GM18867 (cell line): ENCODE results near the gene SPPL3.

ENCODE experiments used
- ATAC-seq: cut with Tn5 transposase; IDR thresholded peaks from one replicate; pipeline ENCODE4 v1.9.1; 2021; ENCODE audit warnings: mild to moderate bottlenecking, moderate library complexity; ENCODE audit not compliant: unreplicated experiment

SPPL3 gene

GRCh38 chr12:120790114-120790513, 114.0 kb downstream of the SPPL3 start:
- no peak for ATAC-seq

GRCh38 chr12:120787889-120788288, 116.3 kb downstream of the SPPL3 start:
- no peak for ATAC-seq

- ATAC-seq = no peak
Measured at GRCh38 chr12:120784804-120785203, 119.4 kb downstream of the SPPL3 start.

DNA sequence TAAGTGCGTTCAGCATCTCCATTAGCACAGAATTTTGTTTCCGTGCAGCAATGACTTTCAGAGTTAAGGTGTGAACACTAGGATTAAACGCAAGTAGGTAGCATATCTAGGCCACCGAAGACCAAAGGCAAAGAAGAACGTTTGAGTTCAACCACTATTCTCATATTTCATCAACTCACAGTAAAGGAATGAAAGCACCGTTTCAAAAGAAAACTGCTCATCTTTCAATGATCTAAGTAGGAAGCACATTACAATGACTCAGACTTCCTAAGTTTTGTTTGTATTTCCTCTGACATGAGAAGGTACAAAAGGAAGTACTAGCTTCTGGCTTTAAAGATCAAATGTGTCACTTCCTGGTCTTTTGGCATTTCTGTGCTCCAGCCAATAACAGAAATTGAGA, 121.0 kb downstream of the SPPL3 start:
- ATAC-seq = no peak

DNA sequence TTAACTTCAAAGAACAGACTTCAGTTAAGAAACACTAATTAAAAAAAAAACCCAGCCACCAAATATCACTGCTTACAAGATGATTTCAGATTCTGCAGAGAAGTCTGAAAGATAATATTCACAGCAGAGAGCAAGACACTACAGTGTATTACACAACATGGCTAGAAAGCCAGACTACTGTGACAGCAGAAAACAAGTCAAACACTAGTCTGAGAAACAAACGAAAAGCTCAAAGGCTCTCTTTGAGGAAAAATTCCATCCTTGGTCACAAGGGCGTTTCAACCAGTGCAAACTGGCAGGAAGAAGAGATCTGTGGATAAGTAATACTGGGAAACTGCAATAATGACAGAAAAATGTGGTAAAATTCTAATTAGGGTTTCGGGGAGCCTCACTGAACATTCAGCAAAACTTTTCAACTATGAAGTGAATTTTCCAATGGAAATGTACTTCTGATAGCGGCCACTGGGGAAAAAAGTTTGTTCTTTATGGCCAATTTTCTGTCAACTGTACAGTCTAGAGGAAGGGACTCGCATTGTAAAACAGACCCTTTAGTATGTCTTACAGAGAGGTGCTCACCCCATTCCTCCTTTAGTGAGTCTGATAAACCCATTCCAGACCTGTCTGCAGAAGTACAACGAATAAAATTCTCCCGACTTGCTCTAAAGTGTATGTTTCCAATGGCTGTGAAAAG, 128.2 kb downstream of the SPPL3 start:
- no peak for ATAC-seq

DNA sequence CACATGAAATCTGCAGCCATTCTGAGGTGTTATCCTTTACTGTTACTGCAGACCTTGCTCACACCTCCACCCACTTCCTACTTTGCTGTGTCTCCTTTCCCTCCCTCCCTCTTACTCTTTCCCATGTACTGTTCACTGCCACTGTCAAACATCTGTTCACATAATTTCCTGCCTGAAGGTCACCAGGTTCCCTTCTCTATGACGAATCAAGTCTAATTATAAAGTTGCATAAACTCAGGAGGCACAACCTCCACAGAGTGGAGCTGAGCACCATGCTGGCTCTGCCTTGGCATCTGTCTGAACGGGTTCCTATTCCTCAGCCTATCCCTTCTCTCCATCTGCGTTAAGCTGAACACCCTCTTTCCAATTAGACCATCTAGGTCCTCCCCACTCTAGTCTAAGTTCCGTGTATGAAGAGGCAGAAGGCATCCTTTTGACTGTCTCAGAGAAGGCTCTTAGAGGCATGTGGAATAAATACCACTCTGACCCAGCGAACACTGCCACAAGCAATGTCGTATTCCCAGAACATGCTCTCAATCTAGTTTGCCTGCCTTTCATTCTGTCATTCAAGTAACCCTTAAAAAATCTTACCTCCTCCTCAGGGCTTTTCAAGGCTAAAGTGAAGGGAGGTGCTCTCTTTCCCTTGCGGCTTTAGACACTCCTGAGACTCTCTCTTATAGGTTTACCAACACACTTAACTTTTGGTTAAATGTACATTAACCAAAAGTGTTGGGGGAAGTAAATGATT, 129.8 kb downstream of the SPPL3 start:
- ATAC-seq = no peak

- ATAC-seq = no peak
Measured at GRCh38 chr12:120771097-120771496, 133.1 kb downstream of the SPPL3 start.

DNA sequence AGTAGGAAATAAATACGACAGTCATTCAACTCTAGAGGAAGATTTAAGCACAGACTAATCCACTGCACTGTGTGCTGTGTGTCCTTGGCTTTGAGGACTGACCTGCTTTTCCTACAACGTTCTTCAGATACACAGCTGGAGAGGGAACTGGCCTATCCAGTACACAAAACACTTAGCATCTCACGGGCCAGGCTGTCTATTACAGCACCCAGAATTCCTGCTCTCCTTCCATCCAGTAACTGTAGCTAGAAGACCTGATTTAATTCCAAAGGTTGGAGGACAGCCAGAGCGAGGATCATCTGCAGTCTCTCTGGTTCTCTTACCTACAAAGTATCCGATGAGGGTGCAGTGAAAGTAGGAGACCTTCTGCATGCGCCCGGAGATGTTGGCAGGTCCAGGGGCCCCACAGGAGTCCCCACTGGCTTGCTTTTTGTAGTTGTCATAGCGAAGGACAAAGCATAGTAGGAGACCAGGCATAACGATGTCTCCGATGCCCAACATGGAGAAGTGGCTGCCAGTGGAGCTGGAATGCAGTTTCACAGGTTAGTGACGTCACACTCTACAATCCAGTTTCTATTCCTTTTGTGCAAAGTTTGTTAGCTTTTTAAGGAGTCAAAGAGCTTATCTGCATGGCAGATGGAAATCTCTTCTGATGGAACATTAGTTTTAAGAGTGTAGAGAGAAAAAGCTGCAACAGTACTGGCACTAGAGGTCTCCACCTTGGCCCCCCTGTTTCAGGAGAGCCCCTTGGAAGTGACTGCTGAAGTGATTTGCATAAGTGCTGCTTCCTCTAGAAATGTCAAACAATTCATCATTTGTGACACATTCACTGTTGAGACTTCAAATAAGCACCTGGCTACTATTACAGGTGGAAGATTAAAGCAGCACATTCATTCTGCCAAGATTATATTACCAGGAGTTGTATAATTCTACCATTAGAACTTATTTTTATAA, 136.8 kb downstream of the SPPL3 start:
- ATAC-seq = no peak

DNA sequence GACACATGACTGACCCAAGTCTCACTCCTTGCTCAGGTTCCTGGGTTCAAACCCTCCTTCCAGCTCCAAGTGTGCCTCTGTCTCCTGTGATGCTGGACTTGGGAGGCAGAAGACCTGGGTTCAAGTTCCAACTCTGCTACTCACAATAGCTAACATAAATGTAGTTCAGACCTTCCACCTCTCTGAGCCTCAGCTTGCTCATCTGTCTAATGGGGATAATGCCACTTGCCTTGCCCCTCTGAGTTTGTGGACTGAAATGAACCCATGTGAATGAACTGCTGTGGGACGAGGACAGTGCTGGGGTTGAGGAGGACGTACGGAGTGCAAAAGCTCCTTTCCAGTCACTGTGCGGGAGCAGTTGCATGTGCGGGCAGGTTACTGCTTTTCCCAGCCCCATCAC, 137.6 kb downstream of the SPPL3 start:
- ATAC-seq = no peak

DNA sequence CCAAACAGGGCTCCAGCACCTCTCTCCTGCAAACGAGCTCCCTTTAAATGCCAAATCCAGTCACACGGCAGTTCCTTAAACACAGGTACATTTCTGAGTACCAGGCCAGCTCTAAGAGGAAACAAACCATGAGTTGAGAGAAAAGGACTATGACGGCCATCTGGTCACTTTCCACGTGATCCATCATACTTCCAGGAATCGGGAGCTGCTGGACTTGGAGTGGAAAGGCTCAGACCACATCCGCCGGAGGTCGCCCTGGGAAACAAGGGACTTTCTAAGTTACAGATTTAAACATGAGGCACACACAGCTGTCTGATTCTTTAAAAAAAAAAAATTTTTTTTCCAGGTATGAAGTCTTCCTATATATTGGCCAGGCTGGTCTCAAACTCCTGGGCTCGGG, 139.3 kb downstream of the SPPL3 start:
- ATAC-seq = no peak

DNA sequence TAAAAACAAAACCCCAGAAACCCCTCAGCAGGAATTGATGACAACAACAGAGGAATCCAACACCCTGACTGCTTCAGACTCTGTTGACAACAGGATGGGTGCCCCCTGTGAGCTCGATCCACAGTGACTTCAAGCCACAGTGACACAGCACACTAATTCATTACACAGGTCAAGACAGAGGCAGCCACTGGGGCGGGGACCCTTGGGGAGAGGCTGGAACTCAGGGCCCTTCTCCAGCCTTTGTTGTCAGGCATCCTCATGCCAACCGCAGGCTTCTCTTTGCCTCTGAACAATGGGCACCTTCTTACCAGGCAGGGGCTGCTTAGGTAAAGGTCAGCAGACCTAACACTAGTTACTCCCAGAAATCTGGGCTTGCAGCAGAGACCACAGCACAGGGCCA, 140.9 kb downstream of the SPPL3 start:
- ATAC-seq = no peak

GRCh38 chr12:120762086-120762485, 142.1 kb downstream of the SPPL3 start:
- no peak for ATAC-seq

GRCh38 chr12:120761519-120761934, 142.6 kb downstream of the SPPL3 start:
- ATAC-seq = no peak

DNA sequence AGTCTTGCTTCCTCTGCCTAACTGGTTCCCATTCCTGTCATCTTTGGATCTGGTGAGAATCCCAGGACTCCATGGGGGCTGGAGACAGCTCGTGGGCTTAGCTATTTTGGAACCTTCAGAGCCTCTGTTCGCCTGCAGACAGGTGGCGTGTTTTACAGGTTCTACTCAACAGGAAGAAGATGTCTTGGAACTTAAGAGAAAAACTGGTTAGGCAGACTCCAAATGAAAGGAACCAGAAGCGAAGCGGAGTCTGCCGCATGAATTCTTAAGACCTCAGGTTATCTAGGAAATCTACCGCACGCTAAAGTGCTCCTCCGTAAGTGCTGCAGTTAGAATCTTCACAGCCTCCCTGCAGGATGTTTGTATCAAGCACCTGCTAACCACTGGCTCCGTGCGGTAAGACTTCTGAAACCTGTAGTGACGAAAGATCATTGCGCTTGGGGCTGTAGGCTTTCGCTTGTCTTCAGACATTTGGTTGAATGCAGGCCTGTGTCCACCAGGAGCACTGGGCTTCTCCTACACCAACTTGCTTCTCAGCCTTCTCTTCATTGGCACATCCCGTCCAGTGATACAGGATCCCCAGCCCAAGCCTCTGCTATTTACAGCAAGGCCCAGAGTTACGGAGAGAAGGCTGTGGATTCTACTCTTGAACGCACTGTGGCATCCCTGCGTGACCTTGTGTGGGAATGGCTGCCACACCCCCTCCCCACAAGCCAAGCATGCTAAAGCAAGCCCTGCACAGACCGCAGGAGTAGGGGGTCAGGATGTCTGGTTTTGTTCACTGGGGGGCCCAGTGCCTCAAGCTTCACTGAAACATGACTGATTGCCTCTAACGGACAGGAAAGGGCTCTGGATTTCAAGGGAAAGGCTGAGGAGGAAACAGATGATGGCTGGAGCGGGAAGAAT, 143.6 kb downstream of the SPPL3 start:
- ATAC-seq = no peak

DNA sequence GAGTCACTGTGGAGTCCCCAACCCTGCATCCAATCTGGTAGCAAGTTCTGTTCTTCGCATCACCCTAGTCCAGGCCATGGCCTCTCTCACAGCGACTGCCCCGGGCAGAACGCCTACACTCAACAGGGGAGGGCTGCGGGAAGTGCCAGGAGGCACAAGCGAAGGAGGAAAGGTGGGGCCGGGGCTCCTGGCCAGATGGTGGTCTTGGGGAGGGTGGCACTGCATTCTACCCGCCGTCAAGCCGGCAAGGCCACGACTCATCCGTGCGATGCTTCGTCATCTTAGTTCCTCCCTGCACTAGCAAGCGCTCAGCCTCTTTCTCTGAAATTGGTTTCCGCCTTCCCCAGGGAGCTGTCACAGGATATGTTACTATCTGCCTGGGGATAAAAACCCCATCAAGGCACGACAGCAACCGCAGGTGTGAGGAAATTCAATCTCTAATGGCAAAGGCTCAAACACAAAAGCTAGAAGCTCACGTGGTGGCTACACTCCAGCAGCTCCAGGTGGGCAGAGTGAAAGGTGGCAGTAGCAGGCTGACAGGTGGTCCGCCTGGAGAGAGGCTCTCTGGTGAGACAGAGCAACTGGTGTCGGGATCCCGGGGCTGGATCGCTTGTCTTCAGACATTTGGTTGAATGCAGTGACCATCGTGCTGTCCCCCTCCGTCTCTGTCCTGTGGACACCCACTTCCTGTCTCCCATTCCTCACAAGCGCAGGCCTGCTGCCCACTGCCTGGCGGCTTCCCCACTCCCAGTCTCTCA, 144.4 kb downstream of the SPPL3 start:
- no peak for ATAC-seq

- no peak for ATAC-seq
Measured at GRCh38 chr12:120758798-120759590, 145.2 kb downstream of the SPPL3 start.

- ATAC-seq = no peak
Measured at GRCh38 chr12:120757949-120758348, 146.2 kb downstream of the SPPL3 start.

DNA sequence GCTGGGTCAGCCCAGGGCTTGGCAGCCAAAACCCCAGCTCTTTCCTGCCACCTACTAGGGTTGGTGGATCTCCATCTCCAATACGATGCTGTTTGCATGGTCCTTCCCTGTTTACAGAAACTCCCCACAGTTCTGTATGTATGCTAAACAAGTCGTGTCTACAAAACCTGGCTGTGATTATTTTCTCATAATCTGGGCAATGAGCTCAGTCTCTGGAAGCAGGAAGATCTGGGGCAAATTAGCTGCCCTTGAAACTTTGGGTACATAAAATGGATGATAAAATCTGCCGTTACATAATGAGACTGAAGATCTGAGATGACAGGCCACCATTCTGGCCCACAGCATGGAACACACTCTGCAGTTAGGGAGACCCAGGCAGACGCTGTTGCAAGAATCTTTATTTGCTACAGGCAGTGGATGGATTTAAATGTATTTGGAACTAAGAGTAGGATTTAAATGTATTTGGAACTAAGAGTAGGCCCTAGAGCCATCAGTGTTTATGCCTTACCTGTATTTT, 146.9 kb downstream of the SPPL3 start:
- ATAC-seq = no peak

DNA sequence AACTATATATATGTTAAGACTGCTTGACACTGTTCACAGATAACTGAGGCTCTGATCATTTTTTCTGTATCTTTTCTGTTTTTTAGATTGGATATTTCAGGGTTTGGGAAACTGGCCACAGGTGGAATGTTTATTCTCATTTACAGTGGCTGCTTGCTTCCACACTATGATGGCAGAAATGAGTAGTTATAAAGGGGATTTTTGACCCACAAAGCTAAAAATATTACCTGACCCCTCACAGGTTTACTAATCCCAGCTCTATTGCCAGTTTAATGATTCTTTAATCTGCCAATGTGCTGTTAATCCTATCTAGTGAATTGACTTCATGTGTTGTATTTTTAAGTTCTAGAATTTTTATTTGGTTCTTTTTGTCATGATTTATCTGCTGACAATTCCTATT, 148.9 kb downstream of the SPPL3 start:
- no peak for ATAC-seq
